ENCODE results near the gene TUBB1. TPM values are rescaled to one million over a fixed set of nuclear protein-coding genes. Genes with fewer than 3 reads are reported as not detected.

The TUBB1 gene
- total and polyA plus RNA-seq, 2 of the 13 experiments (the other 11 are each of a cell fraction or from before 2014, with no cell fraction given) = 0.11 to 57.6 TPM

DNA sequence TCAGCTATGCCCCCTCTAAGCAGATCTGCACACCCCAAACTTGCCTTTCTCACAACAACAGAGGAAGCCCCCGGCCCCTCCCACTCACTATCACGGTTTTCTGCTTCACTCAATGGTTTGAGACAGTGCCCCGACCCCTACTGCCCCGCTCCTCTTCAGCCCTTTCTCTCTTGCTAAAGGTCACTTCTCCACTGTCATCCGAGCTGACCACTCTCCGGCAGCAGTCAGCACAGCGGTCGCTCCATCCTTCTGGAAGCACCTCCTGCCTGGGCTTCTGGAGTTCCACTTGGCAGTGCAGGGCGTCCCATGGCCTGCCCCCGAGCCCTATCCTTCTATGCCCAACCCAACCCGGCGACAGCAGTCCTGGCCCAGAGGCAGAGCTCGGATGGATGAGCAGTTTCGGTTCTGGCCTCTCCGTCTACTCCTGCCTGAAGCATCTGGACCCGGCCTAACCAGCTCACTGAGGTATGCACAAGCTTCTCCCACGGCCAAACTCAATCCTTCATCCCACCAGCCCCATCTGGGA is 16.3 kb upstream of the TUBB1 start (continued):
- TF ChIP-seq, protein P1, sequence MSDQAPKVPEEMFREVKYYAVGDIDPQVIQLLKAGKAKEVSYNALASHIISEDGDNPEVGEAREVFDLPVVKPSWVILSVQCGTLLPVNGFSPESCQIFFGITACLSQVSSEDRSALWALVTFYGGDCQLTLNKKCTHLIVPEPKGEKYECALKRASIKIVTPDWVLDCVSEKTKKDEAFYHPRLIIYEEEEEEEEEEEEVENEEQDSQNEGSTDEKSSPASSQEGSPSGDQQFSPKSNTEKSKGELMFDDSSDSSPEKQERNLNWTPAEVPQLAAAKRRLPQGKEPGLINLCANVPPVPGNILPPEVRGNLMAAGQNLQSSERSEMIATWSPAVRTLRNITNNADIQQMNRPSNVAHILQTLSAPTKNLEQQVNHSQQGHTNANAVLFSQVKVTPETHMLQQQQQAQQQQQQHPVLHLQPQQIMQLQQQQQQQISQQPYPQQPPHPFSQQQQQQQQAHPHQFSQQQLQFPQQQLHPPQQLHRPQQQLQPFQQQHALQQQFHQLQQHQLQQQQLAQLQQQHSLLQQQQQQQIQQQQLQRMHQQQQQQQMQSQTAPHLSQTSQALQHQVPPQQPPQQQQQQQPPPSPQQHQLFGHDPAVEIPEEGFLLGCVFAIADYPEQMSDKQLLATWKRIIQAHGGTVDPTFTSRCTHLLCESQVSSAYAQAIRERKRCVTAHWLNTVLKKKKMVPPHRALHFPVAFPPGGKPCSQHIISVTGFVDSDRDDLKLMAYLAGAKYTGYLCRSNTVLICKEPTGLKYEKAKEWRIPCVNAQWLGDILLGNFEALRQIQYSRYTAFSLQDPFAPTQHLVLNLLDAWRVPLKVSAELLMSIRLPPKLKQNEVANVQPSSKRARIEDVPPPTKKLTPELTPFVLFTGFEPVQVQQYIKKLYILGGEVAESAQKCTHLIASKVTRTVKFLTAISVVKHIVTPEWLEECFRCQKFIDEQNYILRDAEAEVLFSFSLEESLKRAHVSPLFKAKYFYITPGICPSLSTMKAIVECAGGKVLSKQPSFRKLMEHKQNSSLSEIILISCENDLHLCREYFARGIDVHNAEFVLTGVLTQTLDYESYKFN (CRISPR knock-in tag; conservative IDR thresholded peaks at IDR 0.05) = 0 out of 2 replicates have a peak, but pooled peaks have one; percentile 27
- TF ChIP-seq TRIM22 (IDR thresholded peaks at IDR 0.05) (no peak), ZMYM4 (CRISPR knock-in tag; IDR thresholded peaks at IDR 0.05) (no peak; the same call in 1 of the 2 replicates), TAF15 (IDR thresholded peaks at IDR 0.05; ENCODE audit: low read depth, low read length, poor library complexity, severe bottlenecking) (no peak), ZNF292 (CRISPR knock-in tag; IDR thresholded peaks at IDR 0.05; ENCODE audit: borderline replicate concordance, low read depth) (0 out of 2 replicates have a peak, but pooled peaks have one; percentile 52), ZNF333 (CRISPR knock-in tag; IDR thresholded peaks at IDR 0.05; ENCODE audit: borderline replicate concordance) (0 out of 2 replicates have a peak, but pooled peaks have one; percentile 51), SPEN (CRISPR knock-in tag; IDR thresholded peaks at IDR 0.05; ENCODE audit: low read depth) (peak; percentile 29; the same call in 1 of the 2 replicates), AGO1 (IDR thresholded peaks at IDR 0.05; ENCODE audit: low read depth, low read length, poor library complexity, severe bottlenecking) (no peak), GATAD2A (CRISPR knock-in tag; IDR thresholded peaks at IDR 0.05) (0 out of 2 replicates have a peak, but pooled peaks have one; percentile 18), CHD2 (IDR thresholded peaks at IDR 0.05; ENCODE audit: low read depth, low read length) (no peak), ZNF224 (CRISPR knock-in tag; IDR thresholded peaks at IDR 0.05) (0 out of 2 replicates have a peak, but pooled peaks have one; percentile 53), PRDM4 (CRISPR knock-in tag; IDR thresholded peaks at IDR 0.05; ENCODE audit: borderline replicate concordance) (no peak), ZNF501 (CRISPR knock-in tag; IDR thresholded peaks at IDR 0.05) (peak; percentile 84)
- TF ChIP-seq, protein P2, sequence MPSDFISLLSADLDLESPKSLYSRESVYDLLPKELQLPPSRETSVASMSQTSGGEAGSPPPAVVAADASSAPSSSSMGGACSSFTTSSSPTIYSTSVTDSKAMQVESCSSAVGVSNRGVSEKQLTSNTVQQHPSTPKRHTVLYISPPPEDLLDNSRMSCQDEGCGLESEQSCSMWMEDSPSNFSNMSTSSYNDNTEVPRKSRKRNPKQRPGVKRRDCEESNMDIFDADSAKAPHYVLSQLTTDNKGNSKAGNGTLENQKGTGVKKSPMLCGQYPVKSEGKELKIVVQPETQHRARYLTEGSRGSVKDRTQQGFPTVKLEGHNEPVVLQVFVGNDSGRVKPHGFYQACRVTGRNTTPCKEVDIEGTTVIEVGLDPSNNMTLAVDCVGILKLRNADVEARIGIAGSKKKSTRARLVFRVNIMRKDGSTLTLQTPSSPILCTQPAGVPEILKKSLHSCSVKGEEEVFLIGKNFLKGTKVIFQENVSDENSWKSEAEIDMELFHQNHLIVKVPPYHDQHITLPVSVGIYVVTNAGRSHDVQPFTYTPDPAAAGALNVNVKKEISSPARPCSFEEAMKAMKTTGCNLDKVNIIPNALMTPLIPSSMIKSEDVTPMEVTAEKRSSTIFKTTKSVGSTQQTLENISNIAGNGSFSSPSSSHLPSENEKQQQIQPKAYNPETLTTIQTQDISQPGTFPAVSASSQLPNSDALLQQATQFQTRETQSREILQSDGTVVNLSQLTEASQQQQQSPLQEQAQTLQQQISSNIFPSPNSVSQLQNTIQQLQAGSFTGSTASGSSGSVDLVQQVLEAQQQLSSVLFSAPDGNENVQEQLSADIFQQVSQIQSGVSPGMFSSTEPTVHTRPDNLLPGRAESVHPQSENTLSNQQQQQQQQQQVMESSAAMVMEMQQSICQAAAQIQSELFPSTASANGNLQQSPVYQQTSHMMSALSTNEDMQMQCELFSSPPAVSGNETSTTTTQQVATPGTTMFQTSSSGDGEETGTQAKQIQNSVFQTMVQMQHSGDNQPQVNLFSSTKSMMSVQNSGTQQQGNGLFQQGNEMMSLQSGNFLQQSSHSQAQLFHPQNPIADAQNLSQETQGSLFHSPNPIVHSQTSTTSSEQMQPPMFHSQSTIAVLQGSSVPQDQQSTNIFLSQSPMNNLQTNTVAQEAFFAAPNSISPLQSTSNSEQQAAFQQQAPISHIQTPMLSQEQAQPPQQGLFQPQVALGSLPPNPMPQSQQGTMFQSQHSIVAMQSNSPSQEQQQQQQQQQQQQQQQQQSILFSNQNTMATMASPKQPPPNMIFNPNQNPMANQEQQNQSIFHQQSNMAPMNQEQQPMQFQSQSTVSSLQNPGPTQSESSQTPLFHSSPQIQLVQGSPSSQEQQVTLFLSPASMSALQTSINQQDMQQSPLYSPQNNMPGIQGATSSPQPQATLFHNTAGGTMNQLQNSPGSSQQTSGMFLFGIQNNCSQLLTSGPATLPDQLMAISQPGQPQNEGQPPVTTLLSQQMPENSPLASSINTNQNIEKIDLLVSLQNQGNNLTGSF (CRISPR knock-in tag; IDR thresholded peaks at IDR 0.05) = 0 out of 2 replicates have a peak, but pooled peaks have one; percentile 59
